Astrocyte (in vitro differentiated cells and primary cell): ENCODE results near the gene SIVA1. TPM values are rescaled to one million over a fixed set of nuclear protein-coding genes. Genes with fewer than 3 reads are reported as not detected.

Experiments
- DNase-seq: peaks from one replicate; pipeline ENCODE4 v3.0.0-alpha.2; 2010; ENCODE audit warnings: low read depth
- FAIRE-seq: peaks from 2 replicates; lab custom pipeline; 2011; peaks lifted over from hg19 to GRCh38; lab: Jason Lieb, UNC
- H2AFZ ChIP-seq: 2 replicates; pipeline ENCODE4 v1.6.0; 2012; ENCODE audit warnings: low read depth, low read length, inconsistent platforms
- H3K27ac ChIP-seq: 2 replicates; pipeline ENCODE4 v1.5.1; 2011; ENCODE audit warnings: low read depth, low read length, inconsistent platforms
- H3K27me3 ChIP-seq: 2 replicates; pipeline ENCODE4 v1.6.0; 2011; ENCODE audit warnings: low read length, inconsistent platforms; ENCODE audit not compliant: insufficient read depth
- H3K36me3 ChIP-seq: 2 replicates; pipeline ENCODE4 v1.5.1; 2011; ENCODE audit warnings: low read length, inconsistent platforms; ENCODE audit not compliant: insufficient read depth
- H3K4me1 ChIP-seq: 2 replicates; pipeline ENCODE4 v1.5.1; 2011; ENCODE audit warnings: low read length, inconsistent platforms; ENCODE audit not compliant: insufficient read depth
- H3K4me2 ChIP-seq: 2 replicates; pipeline ENCODE4 v1.6.0; 2012; ENCODE audit warnings: low read length, inconsistent platforms
- H3K4me3 ChIP-seq: 2 replicates; pipeline ENCODE4 v1.5.1; 2011; ENCODE audit warnings: low read depth, mild to moderate bottlenecking, low read length, inconsistent platforms; ENCODE audit not compliant: insufficient read depth
- H3K79me2 ChIP-seq: 2 replicates; pipeline ENCODE4 v1.6.0; 2012; ENCODE audit warnings: mild to moderate bottlenecking, low read length, inconsistent platforms; ENCODE audit not compliant: insufficient read depth
- H3K9ac ChIP-seq: 2 replicates; pipeline ENCODE4 v1.6.0; 2012; ENCODE audit warnings: mild to moderate bottlenecking, low read length, inconsistent platforms
- H3K9me3 ChIP-seq: 2 replicates; pipeline ENCODE4 v1.5.1; 2012; ENCODE audit warnings: low read depth, mild to moderate bottlenecking, low read length, inconsistent platforms; ENCODE audit not compliant: insufficient read depth
- H4K20me1 ChIP-seq: 2 replicates; pipeline ENCODE4 v1.6.0; 2012; ENCODE audit warnings: low read length, inconsistent platforms; ENCODE audit not compliant: insufficient read depth
- H3K27ac Mint-ChIP-seq: one replicate; pipeline ENCODE4 v1.8.0; 2021; ENCODE audit warnings: mild to moderate bottlenecking, mixed read lengths; ENCODE audit not compliant: unreplicated experiment
- H3K27me3 Mint-ChIP-seq: one replicate; pipeline ENCODE4 v1.8.0; 2021; ENCODE audit warnings: low read depth, mixed read lengths; ENCODE audit not compliant: unreplicated experiment
- H3K36me3 Mint-ChIP-seq: one replicate; pipeline ENCODE4 v1.8.0; 2021; ENCODE audit warnings: low read depth, mixed read lengths; ENCODE audit not compliant: unreplicated experiment
- H3K4me1 Mint-ChIP-seq: one replicate; pipeline ENCODE4 v1.8.0; 2021; ENCODE audit warnings: low read depth, mixed read lengths; ENCODE audit not compliant: unreplicated experiment
- H3K4me3 Mint-ChIP-seq: one replicate; pipeline ENCODE4 v1.8.0; 2021; ENCODE audit warnings: mild to moderate bottlenecking, moderate library complexity, mixed read lengths; ENCODE audit not compliant: unreplicated experiment
- H3K9me3 Mint-ChIP-seq: one replicate; pipeline ENCODE4 v1.8.0; 2021; ENCODE audit warnings: mild to moderate bottlenecking, mixed read lengths; ENCODE audit not compliant: unreplicated experiment
- CTCF ChIP-seq: IDR thresholded peaks from 2 replicates; pipeline ENCODE4 v1.5.1; 2011; ENCODE audit warnings: low read depth, mild to moderate bottlenecking, inconsistent platforms, low read length, moderate library complexity; ENCODE audit not compliant: insufficient read depth
- EZH2 ChIP-seq: IDR thresholded peaks from 2 replicates; pipeline ENCODE4 v1.6.1; 2012; ENCODE audit warnings: mild to moderate bottlenecking, low read length, inconsistent platforms; ENCODE audit not compliant: insufficient read depth
- total RNA-seq: library from RNA; stranded (reverse); gene quantifications from 2 replicates; pipeline ENCODE4 v1.2.1, GENCODE V29; 2021

SIVA1 gene
- total RNA-seq, 1 donor from 2014 or later, result 51.0 TPM

DNA sequence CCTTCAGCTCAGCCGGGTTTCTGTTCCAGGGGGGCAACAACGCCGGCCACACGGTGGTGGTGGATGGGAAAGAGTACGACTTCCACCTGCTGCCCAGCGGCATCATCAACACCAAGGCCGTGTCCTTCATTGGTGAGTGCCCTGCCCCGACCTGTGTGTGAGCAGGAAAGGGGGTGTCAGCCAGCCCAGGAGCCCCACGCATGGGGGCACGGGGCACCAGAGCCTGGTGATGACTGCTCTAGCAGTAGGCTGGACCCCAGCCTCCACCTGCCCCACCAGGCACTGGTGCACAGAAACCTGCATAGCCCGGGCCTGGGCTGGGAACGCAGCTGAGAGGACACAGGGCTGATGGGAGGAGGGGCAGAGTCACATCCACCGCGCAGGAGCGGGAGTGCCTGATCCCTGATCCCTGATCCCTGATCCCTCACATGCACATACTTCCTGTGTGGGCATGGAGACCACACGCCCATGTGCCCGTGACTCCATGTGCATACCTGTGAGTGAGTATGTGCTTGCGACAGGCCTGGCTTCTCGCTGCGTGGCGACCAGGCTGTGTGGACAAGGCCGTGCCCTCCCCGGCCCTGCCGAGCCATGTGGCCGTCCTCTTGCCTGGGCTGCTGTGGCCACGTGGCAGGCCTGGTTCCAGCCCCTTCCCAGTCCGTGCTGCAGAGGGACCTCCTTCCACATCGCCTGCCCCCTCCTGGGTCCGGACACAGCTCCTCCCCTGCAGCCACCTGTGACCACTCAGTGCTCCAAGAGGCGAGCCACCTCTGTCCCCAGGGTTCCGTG is 17.8 kb upstream of the SIVA1 start:
- peaks cover 2% of the 10 kb centered on the region for H3K36me3 Mint-ChIP-seq
- H3K9me3 Mint-ChIP-seq, result no peaks in the 10 kb centered on the region
- no peak for DNase-seq
- no peak overlapping the region for H3K9ac ChIP-seq
- H3K36me3 ChIP-seq, result no peaks in the 10 kb centered on the region
- no peaks in the 10 kb centered on the region for H3K4me1 Mint-ChIP-seq
- TF ChIP-seq EZH2 (no peak), CTCF (no peak)
- H3K9me3 ChIP-seq, result no peaks in the 10 kb centered on the region
- no peak overlapping the region for H3K4me2 ChIP-seq
- no peaks in the 10 kb centered on the region for H3K79me2 ChIP-seq
- no peaks in the 10 kb centered on the region for H4K20me1 ChIP-seq
- no peaks in the 10 kb centered on the region for H3K27me3 ChIP-seq
- H3K4me1 ChIP-seq, result peaks cover 8% of the 10 kb centered on the region
- peaks cover 6% of the 10 kb centered on the region for H3K27me3 Mint-ChIP-seq
- no peak overlapping the region for H3K4me3 Mint-ChIP-seq
- no peak overlapping the region for H3K27ac Mint-ChIP-seq
- H3K4me3 ChIP-seq, result no peak overlapping the region
- H3K27ac ChIP-seq, result no peak overlapping the region
- no peak for FAIRE-seq
- H2AFZ ChIP-seq, result no peak overlapping the region

GRCh38 chr14:104735830-104736642 is 16.9 kb upstream of the SIVA1 start:
- peak overlapping the region; percentile 66 for H2AFZ ChIP-seq
- Mint-ChIP-seq H3K36me3 (peaks cover 3% of the 10 kb centered on the region), H3K27me3 (peaks cover 4% of the 10 kb centered on the region), H3K4me3 (no peak overlapping the region), H3K9me3 (no peaks in the 10 kb centered on the region), H3K4me1 (no peaks in the 10 kb centered on the region), H3K27ac (no peak overlapping the region)
- no peaks in the 10 kb centered on the region for H3K9me3 ChIP-seq
- H4K20me1 ChIP-seq, result no peaks in the 10 kb centered on the region
- TF ChIP-seq EZH2 (no peak), CTCF (no peak)
- no peak for DNase-seq
- H3K27me3 ChIP-seq, result no peaks in the 10 kb centered on the region
- H3K4me1 ChIP-seq, result peaks cover 8% of the 10 kb centered on the region
- H3K4me2 ChIP-seq, result no peak overlapping the region
- no peak overlapping the region for H3K27ac ChIP-seq
- H3K9ac ChIP-seq, result no peak overlapping the region
- H3K36me3 ChIP-seq, result no peaks in the 10 kb centered on the region
- FAIRE-seq, result no peak
- no peak overlapping the region for H3K4me3 ChIP-seq
- no peaks in the 10 kb centered on the region for H3K79me2 ChIP-seq
